GM12801 (cell line): ENCODE results near the gene BPIFA2.

Source experiments
- CTCF ChIP-seq: IDR thresholded peaks from one replicate; pipeline ENCODE4 v1.5.1; 2011; ENCODE audit warnings: control low read depth; ENCODE audit not compliant: insufficient read length; ENCODE audit errors: extremely low read depth

The BPIFA2 gene

GRCh38 chr20:33130568-33131061 is 37.3 kb upstream of the BPIFA2 start:
- no peak for TF ChIP-seq CTCF

DNA sequence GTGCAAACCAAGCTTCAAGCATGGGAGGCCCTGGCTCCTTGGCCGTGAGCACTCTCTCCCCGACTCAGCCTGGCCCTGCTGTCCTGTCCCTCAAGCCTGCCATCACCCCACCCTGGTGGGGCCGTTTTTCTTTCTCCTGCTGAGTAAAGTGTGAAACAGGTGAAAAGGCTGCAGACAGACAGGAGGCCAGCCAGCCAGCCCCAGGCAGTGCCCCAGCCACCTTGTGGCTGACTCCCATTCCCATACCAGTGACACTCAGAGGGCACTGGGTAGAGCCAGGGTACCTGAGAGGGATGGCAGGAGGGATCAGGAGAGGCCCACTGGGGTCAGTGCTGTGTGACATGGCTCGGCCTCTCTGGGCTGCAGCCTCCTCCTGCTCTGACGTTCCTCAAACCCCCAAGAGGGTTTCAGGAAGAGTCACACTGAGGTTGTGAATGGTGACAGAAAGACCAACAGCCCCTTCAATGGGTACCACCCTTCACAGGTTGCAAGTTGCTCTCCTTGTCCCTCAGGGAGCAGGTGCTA is 35.9 kb upstream of the BPIFA2 start:
- TF ChIP-seq CTCF = no peak

DNA sequence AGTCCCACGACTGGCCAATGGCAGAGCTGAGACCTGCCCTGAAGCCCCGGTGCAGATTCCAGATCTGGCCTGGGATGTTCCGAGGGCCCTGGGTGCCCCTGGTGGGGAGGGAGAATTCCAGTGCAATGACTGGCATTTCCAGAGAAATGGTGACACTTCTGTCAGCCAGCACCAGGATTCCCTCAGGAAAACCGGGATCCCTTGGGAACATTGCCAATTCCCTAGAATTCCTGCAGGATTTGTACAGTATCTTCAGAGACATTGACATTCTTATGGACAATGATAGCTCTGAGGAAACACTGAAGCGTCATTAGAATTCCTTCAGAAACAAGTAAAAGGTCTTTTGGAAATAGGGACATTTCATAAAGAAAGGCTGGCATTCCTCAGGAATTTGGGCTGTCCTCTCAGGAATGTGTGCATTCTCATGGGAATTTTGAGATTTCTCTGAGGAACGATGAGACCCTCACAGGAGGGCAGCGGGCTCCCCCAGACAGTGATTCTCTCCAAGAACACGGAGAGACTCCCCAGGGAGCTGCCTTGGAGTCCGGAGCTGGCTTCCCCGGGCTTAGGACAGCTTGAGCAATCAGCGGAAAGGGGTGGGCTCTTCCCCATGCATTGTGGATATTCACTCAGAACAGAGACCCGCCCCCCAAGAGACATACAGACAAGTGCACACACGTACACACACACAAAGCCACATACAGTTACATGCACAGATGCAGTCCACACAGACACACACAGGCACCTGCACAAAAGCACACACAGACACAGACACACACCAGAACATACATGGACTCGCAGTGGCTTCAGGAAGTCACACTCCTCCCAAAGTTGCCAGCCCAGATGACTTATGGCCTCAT is 35.2 kb upstream of the BPIFA2 start:
- no peak for TF ChIP-seq CTCF

GRCh38 chr20:33133373-33133941 is 34.5 kb upstream of the BPIFA2 start:
- TF ChIP-seq CTCF = no peak

DNA sequence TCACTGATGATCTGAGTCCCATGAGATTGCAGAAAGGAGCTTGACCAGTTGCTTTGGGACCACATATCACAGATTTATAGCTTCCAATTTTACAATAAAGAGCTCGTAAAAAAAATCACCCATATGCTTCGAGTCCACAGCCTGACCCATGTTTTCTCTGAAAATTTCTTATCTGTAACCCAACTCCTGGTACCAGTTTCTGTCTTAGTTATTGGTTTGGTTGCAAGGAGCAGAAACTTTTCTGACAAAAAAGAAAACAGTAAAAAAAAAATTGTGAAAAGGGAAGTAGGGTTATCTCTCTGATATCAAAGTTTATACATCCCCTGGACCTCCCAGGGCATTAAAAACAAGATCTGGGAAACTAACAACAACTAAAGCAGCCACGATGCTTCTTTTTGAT is 30.8 kb upstream of the BPIFA2 start:
- no peak for TF ChIP-seq CTCF

GRCh38 chr20:33139467-33139866 is 28.5 kb upstream of the BPIFA2 start:
- TF ChIP-seq CTCF = no peak

DNA sequence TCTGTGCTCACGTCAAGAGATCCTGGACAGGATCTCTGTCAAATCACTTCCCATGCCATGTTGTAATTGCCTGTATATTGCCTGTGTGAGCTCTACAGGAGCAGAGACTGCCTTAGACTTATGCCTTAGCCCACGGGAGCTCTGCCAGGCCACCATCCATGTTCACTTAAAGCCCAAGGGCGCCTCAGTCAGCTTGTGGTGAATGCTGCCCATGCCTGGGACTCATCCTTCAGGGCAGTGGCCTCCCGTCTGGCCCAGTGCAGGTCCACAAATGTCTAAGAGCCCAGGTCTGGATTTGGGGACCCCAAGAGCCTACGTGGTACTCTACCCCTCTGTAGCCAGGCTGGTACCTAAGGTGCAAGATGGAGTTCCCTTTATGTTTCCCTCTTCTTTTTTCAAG is 22.4 kb upstream of the BPIFA2 start:
- no peak for TF ChIP-seq CTCF
